CD4-positive, alpha-beta T cell treated with Interleukin-15 for 1 hour (primary cell): ENCODE data around the gene LAIR1.
"Not testable (repeated sequence)": the region's sequence is repeated elsewhere in the genome, so short reads cannot be mapped to it uniquely, and the experiment has no call there.

Experiments
- DNase-seq: peaks from one replicate; pipeline ENCODE4 v3.0.0-alpha.2; 2020

LAIR1 gene

GRCh38 chr19:54364775-54365257 lies at the start of gene LAIR1:
Gene LAIR1 (minus strand): TSS chr19:54364931. CDS start chr19:54364804, 127 bp downstream.
- peak; percentile 70 for DNase-seq

- no peak for DNase-seq
Measured at GRCh38 chr19:54414156-54414555, 49.4 kb upstream of the LAIR1 start.

GRCh38 chr19:54412877-54413276 lies 48.1 kb upstream of the LAIR1 start:
- no peak for DNase-seq

- DNase-seq = no peak
Measured at GRCh38 chr19:54411033-54411432, 46.3 kb upstream of the LAIR1 start.

GRCh38 chr19:54408456-54409026 lies 43.8 kb upstream of the LAIR1 start:
- DNase-seq = no peak

DNA sequence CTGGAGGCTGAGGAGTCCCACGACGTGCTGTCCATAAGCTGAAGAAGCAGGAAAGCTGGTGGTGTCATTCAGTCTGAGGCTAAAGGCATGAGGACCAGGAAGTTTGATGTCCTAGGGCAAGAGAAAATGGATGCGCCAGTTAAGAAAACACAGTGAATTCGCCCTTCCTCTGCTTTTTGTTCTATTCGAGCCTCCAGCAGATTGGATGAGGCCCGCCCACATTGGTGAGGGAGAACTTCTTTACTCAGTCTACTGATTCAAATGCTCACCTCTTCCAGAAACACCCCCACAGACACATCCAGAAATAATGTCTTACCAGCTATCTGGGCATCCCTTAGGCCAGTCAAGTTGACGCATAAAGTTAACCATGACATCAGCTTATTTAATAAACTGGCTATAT lies 43.0 kb upstream of the LAIR1 start:
- no peak for DNase-seq

DNA sequence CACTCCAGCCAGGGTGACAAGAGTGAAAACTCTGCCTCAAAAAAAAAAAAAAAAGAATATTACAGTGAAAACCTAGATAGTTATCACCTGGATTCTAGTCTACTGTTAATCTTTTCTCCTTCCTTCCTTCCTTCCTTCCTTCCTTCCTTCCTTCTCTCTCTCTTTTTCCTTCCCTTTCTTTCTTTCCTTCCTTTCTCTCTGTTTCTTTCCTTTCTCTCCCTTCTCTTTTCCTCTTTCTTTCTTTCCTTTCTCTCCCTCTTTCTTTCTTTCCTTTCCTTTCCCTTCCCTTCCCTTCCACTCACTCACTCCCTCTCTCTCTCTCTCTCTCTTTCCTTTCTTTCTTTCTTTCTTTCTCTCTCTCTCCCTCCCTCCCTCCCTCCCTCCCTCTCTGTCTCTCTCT lies 40.9 kb upstream of the LAIR1 start:
- DNase-seq = no peak

DNA sequence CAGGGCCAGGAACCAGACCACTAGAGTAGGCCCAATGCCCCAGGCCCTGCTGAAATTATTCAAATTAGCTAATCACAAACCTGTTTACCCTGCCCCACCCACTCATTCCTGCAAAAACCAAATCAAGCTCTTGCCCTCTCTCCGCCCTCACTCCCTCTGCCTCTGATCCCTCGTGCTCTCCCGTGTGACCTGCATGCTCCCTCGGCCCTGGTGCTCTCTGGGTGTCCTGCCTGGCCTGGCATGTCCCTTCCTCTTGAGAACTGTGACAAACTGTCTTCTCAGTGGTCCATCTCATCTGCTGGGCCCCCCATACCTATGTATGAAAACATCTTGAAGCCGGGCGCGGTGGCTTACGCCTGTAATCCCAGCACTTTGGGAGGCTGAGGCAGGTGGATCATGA lies 38.3 kb upstream of the LAIR1 start:
- DNase-seq = no peak

DNA sequence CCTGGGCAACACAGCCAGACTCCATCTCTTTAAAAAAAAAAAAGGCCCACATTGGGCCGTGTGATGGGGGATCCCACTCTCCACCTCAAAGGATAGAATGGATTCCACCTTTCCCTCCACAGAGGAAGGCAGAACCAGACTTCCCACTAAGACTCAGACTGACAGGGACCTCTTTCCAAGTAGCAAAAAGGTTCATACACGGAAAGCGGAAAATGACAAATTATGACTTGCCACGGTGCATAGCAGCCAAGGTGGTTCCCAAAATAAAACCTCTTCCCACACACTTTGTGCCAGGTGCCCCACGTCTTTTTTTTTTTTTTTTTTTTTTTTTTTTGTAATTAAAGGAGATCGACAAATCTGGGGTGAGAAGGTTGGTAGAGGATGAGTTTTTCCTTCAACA lies 36.2 kb upstream of the LAIR1 start:
- DNase-seq = no peak

- no peak for DNase-seq
Measured at GRCh38 chr19:54399189-54399588, 34.5 kb upstream of the LAIR1 start.

GRCh38 chr19:54395685-54396084 lies 31.0 kb upstream of the LAIR1 start:
- no peak for DNase-seq

DNA sequence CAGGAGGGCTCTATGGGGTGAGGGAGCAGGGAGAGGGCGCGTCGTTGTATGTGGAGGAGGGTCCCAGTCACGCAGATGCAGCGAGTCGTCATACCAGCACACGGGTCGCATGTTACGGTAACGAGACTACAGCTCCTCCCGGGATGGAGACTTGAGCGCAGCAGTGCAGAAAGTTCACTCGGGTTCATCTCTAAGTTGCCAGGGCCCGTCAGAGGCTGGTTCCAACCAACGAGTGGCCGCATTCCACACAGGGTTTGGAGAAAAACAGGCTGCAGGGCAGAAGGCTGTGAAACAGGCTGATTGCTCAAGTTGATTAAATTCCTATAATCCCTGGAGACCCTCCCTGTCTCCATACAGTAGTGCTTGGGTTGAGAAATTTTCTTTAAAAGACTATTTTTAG lies 28.6 kb upstream of the LAIR1 start:
- no peak for DNase-seq

DNA sequence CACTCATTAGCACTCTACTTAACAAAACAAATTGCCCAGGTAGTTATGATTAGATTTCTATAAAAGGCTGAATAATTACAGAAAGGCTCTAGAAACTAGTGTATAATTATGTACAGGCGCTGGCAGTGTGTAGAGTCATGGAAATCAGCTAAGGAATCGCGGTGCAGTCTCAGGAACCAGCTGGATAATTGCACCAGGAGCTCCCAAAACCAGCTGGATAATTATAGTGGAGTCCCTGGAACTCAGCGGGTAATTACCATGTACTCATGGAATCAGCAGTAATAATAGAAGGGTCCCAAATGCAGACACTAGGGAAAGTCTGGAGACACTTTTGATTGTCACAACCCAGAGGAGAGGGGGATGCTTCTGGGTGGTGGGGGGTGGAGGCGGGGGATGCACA lies 27.4 kb upstream of the LAIR1 start:
- DNase-seq = no peak

DNA sequence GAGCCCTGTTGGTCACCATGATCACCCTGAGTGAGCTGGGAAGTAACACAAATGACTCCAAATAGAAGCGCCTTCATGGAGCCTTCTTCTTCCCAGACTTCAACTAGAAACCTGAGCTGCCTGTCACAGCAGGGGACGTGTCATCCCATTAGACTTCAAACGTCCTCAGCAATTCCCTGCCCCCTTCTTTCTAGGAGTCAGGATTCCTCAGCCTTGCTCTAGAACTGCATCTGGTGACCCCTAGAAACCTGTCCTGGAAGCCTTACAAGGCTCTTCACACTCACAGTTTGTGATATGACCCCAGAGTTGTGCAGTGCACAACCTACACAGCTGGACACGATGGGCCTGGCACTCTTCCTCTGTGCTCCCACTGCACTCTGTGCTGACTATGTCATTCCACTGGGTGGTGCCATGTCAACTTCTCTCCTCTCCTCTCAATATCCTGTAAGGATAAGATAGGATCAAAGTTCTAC lies 26.9 kb upstream of the LAIR1 start:
- no peak for DNase-seq

DNA sequence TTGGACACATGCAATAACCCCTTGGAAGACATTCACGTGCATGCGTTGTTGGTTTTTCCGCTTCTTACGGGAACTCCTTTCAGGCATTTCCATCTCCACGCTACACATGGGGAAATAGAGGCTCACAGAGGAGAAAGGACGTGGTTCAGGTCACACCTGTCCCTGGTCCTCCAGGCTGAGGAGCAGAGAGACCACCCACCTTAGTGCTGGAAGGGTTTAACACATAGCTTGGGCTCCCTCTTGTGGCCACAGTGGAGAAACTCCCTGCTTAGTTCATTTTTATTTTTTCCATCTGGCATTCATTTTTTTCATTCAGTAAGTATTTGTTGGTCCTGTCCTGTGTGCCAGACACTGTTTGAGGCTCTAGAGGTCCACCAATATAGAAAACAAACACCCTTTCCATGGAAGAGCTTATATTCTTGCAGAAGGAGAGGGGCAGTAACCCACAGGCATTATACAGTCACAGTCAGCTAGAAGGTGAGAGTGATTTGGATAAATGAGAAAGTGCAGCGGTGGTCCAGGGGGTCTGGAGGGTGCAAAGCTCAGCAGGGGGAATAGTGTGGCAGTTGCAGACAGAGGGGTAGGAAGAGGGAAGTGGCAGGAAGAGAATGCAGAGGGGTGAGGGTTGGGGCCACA lies 26.3 kb upstream of the LAIR1 start:
- DNase-seq = peak; percentile 71

- no peak for DNase-seq
Measured at GRCh38 chr19:54389553-54389952, 24.8 kb upstream of the LAIR1 start.

DNA sequence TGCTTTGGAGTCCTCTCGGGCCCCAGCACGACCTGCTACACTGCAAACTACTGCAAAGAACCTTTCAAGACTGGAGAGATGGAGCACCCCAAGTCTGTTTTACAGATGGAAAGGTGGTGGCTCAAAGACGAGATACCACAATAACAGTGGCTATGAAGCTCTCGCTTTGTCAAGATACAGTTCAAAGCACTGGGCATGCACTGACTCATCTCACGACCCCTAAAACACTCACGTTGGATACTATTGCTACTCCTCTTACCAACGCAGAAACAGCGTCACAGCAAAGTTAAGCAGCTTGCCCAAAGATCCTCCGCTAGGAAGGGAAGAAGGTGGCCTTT lies 24.0 kb upstream of the LAIR1 start:
- DNase-seq = no peak

- DNase-seq = peak; percentile 42
Measured at GRCh38 chr19:54387991-54388801, 23.5 kb upstream of the LAIR1 start.

DNA sequence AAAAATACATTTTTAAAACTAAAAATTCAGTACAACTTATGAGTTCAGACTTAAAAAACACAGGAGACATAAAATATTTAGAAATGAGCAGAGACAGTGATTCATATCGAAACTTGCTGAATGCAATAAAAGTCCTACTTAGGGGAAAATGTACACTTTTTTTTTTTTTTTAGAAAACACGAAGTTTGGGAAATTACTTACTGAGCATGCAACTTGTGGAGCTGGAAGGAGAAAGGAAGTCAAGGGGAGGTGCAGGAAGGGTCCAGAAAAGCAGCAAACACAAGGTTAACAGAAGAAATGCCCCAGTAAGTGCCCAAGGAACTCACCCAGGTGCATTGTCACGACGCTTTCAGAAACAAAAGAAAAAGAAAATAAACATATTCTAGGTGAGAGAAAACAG lies 18.6 kb upstream of the LAIR1 start:
- no peak for DNase-seq

DNA sequence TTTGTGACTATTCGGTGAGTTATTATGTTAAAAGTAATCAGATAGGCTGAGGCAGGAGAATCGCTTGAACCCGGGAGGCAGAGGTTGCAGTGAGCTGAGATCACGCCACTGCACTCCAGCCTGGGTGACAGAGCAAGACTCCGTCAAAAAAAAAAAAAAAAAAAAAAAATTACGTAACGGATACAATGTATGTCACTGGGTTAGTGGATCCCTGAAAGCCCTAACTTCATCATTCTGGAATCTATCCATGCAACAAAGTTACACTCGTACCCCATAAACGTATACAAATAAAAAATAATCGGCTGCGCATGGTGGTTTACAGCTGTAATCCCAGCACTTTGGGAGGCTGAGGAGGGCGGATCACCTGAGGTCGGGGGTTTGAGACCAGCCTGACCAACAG lies 17.3 kb upstream of the LAIR1 start:
- not testable (repeated sequence) for DNase-seq

DNA sequence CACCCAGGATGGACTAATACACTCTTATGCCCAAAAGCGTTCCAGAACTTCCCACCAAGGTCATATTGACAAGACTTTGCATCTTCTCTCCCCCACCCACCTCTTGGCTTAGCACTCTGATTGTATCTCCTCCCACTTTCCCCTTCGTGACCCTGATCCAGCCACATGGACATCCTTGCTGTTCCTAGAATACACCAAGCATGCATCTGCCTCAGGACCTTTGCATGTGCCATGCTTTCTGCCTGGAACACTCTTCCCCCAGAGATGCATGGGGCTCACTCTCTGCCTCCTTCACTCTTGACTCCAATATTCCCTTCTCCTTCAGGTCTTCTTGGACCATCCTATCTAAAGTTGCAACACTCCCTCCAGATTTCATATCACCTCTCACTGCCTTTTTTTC lies 16.2 kb upstream of the LAIR1 start:
- no peak for DNase-seq

GRCh38 chr19:54379187-54379678 lies 14.5 kb upstream of the LAIR1 start:
- DNase-seq = no peak

- DNase-seq = no peak
Measured at GRCh38 chr19:54376610-54377285, 12.0 kb upstream of the LAIR1 start.
